Right ventricle myocardium superior (tissue), 1 donor: ENCODE results near the gene TAS2R14. TPM values are rescaled to one million over a fixed set of nuclear protein-coding genes. Genes with fewer than 3 reads are reported as not detected.

ENCODE experiments used
- ATAC-seq: fragments of 200-7000 bp; cut with Tn5 transposase; one replicate; pipeline ENCODE4 v1.9.1; 2020; ENCODE audit warnings: mild to moderate bottlenecking; ENCODE audit not compliant: poor library complexity
- DNase-seq: peaks from one replicate; pipeline ENCODE4 v3.0.0-alpha.2; 2020
- intact Hi-C: fragments of 100-400 bp; cut with DNase I; formaldehyde crosslinking; loops from one replicate; pipeline ENCODE4 v1.11.2; 2022
- total RNA-seq: library from RNA; stranded (reverse); fragmentation: NEBNext Ultra II Directional; extraction: Animal tissue kit (Norgen Biotek cat#: 25700); gene quantifications from one replicate; pipeline ENCODE4 v1.2.1, GENCODE V29; 2021
- donor health status: DM: no; HTN: yes; CAD: no; lungs with severe emphysema.

Gene TAS2R14
- total RNA-seq, 1 donor from 2014 or later = 0.75 TPM

GRCh38 chr12:10926269-10926668, 12.8 kb downstream of the TAS2R14 start:
- ATAC-seq = no peak
- intact Hi-C loops = no loop called here
- DNase-seq = no peak

GRCh38 chr12:10919809-10920208, 19.3 kb downstream of the TAS2R14 start:
- DNase-seq = no peak
- no peak for ATAC-seq
- intact Hi-C loops = no loop called here

- DNase-seq (no peak), ATAC-seq (peak; percentile 76)
- intact Hi-C loops = no loop called here
Observed at GRCh38 chr12:10910380-10910779, 28.7 kb downstream of the TAS2R14 start.

- intact Hi-C loops = no loop called here
- ATAC-seq (no peak), DNase-seq (no peak)
Observed at GRCh38 chr12:10909462-10909861, 29.6 kb downstream of the TAS2R14 start, which contains the start of gene TAS2R13. TAS2R13 (minus strand) TSS chr12:10909562; CDS start chr12:10909298, 264 bp downstream.

- ATAC-seq (no peak), DNase-seq (no peak)
- intact Hi-C loops = no loop called here
Observed at GRCh38 chr12:10904686-10905085, 34.4 kb downstream of the TAS2R14 start.

- DNase-seq (no peak), ATAC-seq (no peak)
- intact Hi-C loops = no loop called here
Observed at GRCh38 chr12:10901427-10901826, 37.6 kb downstream of the TAS2R14 start.

- intact Hi-C loops = no loop called here
- DNase-seq (no peak), ATAC-seq (no peak)
Observed at GRCh38 chr12:10900972-10901371, 38.1 kb downstream of the TAS2R14 start.

- ATAC-seq (no peak), DNase-seq (no peak)
- intact Hi-C loops = no loop called here
Observed at GRCh38 chr12:10900530-10900929, 38.5 kb downstream of the TAS2R14 start.

- intact Hi-C loops = no loop called here
- no peak for ATAC-seq
- no peak for DNase-seq
Observed at GRCh38 chr12:10896854-10897253, 42.2 kb downstream of the TAS2R14 start.

GRCh38 chr12:10891937-10892336, 47.1 kb downstream of the TAS2R14 start:
- intact Hi-C loops = no loop called here
- no peak for ATAC-seq
- DNase-seq = no peak

GRCh38 chr12:10889226-10889625, 49.8 kb downstream of the TAS2R14 start:
- ATAC-seq (no peak), DNase-seq (no peak)
- intact Hi-C loops = no loop called here

Other genes starting within 250 kb of the TAS2R14 start
- gene YBX3, start 215.9 kb downstream of the TAS2R14 start, total RNA-seq = 535 TPM
- gene TAS2R7, start 136.6 kb downstream of the TAS2R14 start, total RNA-seq = not detected
- not detected for gene TAS2R8, start 132.0 kb downstream of the TAS2R14 start, total RNA-seq
- gene TAS2R9, start 129.1 kb downstream of the TAS2R14 start, total RNA-seq = 0.22 TPM
- not detected for gene TAS2R10, start 112.9 kb downstream of the TAS2R14 start, total RNA-seq
- 1.1 TPM for gene PRR4, start 89.8 kb downstream of the TAS2R14 start, total RNA-seq
- gene PRH1, start 55.0 kb downstream of the TAS2R14 start, total RNA-seq = 2.5 TPM
- 0.27 TPM for gene TAS2R13, start 29.7 kb downstream of the TAS2R14 start, total RNA-seq
- not detected for gene PRH2, start 10.0 kb downstream of the TAS2R14 start, total RNA-seq
- gene TAS2R50, start 47.6 kb upstream of the TAS2R14 start, total RNA-seq = 0.22 TPM
- gene TAS2R20, start 59.0 kb upstream of the TAS2R14 start, total RNA-seq = 0.43 TPM
- 0.51 TPM for gene TAS2R19, start 83.4 kb upstream of the TAS2R14 start, total RNA-seq
- gene TAS2R31, start 92.1 kb upstream of the TAS2R14 start, total RNA-seq = 0.38 TPM
- gene TAS2R46, start 123.0 kb upstream of the TAS2R14 start, total RNA-seq = not detected
- not detected for gene TAS2R43, start 153.1 kb upstream of the TAS2R14 start, total RNA-seq
- 0.67 TPM for gene TAS2R30, start 195.4 kb upstream of the TAS2R14 start, total RNA-seq
- 13.6 TPM for gene SMIM10L1, start 231.9 kb upstream of the TAS2R14 start, total RNA-seq
- not detected for gene TAS2R42, start 247.7 kb upstream of the TAS2R14 start, total RNA-seq